HEK293 (cell line): ENCODE results near the gene PCP2.

Source experiments
- CTCF ChIP-seq: fragments of 450-650 bp; formaldehyde crosslinking; IDR thresholded peaks from 2 replicates; pipeline ENCODE4 v1.5.1; 2016; ENCODE audit warnings: missing biosample characterization, missing genetic modification characterization
- MYNN ChIP-seq: fragments of 450-650 bp; formaldehyde crosslinking; IDR thresholded peaks from 2 replicates; pipeline ENCODE4 v1.5.1; 2016; ENCODE audit warnings: missing biosample characterization, missing genetic modification characterization, borderline replicate concordance
- REST ChIP-seq: fragments of 450-650 bp; formaldehyde crosslinking; IDR thresholded peaks from 2 replicates; pipeline ENCODE4 v1.5.1; 2016; ENCODE audit warnings: missing biosample characterization, missing genetic modification characterization
- ZBTB20 ChIP-seq: fragments of 450-650 bp; formaldehyde crosslinking; IDR thresholded peaks from 2 replicates; pipeline ENCODE4 v1.5.1; 2016; ENCODE audit warnings: missing biosample characterization, missing genetic modification characterization
- ZNF274 ChIP-seq, 2 experiments: fragments of 200-500 bp in 1 of 2; fragments of 450-650 bp in 1 of 2; sonication (Bioruptor generic) in 1 of 2; formaldehyde crosslinking in 1 of 2; IDR thresholded peaks; 2 replicates each; pipeline versions ENCODE4 v1.5.1 to v1.6.1; 2014 to 2016; ENCODE audit warnings: borderline replicate concordance in 1 of 2, inconsistent platforms in 1 of 2, low read length in 1 of 2, missing biosample characterization in 1 of 2, missing genetic modification characterization in 1 of 2

GRCh38 chr19:7589822-7590221 is 43.7 kb downstream of the PCP2 start:
- TF ChIP-seq CTCF (tag by site-specific recombination) (no peak), REST (tag by site-specific recombination) (no peak), ZBTB20 (tag by site-specific recombination) (no peak), MYNN (tag by site-specific recombination) (no peak), ZNF274 (IDR thresholded peaks at IDR 0.05; ENCODE audit: low read length) (no peak), ZNF274 (tag by site-specific recombination; IDR thresholded peaks at IDR 0.05; ENCODE audit: borderline replicate concordance) (no peak)
